GM18868 (cell line): Measurements from ENCODE around the gene AKT3.

Experiments
- ATAC-seq: cut with Tn5 transposase; IDR thresholded peaks from one replicate; pipeline ENCODE4 v1.9.1; 2021; ENCODE audit warnings: mild to moderate bottlenecking, moderate library complexity; ENCODE audit not compliant: unreplicated experiment

Gene AKT3

DNA sequence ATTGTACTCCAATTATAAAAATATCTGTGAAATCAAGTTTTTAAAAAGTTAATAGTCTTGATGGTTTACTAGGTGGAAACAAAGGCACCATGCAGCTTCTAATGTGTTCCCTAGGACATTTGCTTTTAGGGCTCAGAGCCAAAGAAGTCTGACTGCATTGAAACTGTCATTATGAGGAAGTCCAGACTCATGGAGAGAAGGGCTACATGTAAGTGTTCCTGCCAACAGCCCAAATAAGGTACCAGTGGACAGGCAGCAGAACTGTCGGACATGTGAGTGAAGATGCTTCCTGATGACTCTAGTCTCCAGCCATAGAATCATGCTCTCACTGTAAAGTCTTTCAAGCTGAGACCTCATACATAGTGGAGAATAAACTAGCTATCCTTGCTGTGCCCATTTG lies 287.6 kb downstream of the AKT3 start:
- no peak for ATAC-seq

DNA sequence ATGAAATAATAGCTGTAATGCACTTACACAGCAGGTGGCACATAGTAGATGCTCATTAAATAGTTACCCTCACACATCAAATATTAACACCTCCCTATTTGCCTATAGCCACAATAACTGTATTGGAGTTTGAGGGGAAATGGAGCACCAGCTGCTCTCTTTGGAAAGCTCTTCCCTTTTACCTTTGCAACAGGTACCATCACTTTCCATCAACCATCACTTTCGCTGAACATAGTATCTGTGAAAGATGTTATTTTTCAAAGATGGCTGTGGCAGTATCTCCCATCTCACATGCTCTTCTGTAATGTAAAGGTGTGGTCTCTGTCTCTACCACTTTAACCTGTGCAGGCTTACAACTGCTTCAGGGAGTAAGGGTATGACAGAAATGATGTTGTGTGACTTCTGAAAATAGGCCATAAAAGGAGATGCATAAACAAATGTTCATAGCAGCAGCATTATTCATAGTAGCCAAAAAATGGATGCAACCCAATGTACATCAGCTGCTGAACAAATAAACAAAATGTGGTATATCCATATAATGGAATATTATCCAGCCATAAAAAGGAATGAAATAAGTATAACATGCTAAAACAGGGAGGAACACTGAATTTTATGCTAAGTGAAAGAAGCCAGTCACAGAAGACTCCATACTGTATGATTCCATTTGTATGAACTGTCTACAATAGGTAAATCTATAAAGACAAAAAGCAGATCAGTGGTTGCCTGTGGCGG lies 288.3 kb downstream of the AKT3 start:
- no peak for ATAC-seq

DNA sequence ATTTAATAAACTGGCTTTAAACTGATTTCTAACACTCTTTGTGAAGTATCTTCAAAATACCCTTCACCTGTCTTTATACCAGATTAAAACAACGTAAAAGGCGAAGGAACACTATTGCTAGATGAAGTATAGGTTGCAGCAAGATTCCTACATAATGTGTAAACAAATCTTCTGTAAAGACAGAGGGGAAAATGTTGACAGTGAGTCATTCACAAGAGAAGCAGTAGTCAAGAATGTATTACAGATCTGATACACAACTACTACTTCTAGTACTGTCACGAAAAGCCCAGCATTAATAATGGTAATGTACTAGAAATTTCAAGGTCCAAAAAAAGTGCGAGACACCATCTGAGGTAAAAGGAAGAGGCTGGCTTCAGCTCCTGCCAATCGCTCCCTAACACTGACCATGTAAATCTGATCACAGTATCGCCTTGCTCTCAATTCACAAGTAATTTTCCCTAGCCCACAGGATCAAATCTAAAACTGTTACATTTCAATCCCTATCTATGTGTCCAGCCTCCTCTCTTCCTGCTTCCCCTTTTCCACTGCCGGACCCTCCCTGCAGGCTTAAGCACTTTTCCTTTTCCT lies 290.4 kb downstream of the AKT3 start:
- ATAC-seq = no peak

DNA sequence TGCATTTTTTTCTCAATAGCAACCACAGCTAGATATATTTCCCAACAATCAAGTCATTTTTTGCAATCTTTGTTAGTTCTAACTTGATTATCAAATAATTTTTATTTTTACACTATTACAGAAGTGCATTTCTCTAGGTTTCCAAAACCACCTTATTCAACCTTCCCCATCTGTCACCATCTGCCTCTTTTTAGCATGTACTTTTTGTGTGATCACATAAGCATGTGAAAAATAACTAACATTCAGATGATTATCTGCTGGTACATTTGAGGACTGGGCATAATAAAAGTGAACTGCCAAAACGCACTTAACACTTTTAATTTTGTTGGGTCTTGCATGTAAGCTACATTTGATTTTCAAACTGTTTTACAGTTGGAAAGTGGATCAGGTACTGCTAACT lies 291.5 kb downstream of the AKT3 start:
- no peak for ATAC-seq

DNA sequence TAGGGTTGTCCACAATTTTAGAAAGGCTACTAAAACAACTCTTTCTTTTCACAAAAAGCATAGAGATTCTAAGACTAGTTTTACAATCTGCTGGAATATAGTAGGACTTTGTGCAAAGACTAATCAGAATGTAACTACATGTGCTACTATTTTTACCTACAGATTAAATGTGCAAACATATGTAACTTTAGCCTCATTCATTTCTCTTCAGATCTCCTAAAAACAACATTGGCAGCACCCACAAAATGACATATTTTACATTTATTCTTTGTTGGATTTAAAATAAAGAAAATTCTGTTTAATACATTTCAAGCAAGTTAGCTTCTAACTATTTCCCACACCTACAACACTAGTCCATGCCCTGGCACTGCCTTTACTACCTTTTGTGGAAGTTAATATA lies 292.2 kb downstream of the AKT3 start:
- ATAC-seq = no peak

DNA sequence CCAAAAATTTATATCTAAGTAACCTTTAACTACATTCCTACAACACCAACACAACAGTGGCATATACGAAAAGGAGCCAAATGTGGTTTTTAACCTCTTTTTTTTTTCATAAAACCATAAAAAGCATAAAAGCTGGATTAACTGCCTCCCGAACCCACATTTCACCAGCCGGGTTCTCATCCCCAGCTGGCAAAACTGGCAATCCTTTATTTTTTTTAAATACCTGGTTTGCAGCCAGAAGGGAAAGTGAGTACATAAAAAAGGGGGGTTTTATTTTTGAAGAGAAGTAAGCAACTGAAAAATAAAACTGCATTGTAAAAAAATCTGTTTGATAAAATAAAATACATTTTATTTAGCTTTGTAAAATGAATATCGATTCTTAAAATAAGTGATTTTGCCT lies 295.4 kb downstream of the AKT3 start:
- no peak for ATAC-seq

DNA sequence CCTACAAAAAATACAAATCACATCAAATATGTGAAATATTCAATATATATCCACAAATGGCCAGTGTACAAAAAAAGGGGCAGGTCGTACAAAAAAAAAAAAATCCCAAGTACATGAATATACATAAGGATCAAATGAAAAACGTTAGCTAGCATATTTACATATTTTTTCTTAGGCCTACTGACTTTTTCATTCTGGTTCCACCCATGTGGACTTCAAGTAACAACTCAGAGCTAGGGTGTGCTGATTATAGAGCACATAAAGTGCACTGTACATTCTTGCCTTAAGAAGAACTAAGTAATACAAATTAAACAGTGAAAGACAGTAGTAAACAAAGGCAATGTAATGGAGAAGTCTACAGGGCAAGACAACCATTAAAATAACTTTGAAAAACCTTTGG lies 297.0 kb downstream of the AKT3 start:
- no peak for ATAC-seq

- no peak for ATAC-seq
These were observed 299.8 kb downstream of the AKT3 start for GRCh38 chr1:243550276-243550675.

DNA sequence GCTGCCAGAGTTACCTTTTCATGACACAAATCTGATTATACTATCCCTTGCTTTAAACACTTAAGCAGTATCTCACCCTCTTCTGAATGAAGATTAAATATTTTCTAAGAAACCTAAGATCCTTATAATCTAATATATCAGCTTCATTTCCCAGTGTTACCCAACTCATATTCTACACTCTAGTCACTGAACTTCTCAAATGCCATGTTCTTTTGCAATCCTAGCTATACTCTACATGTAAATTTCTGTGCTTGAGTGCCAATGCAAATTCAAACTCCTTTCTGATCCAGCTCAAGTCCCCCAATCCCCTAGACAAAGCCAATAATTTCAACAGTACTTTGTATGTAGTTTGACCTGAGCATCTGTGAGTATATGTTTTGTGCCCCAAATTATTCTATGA lies 300.3 kb downstream of the AKT3 start:
- ATAC-seq = no peak

DNA sequence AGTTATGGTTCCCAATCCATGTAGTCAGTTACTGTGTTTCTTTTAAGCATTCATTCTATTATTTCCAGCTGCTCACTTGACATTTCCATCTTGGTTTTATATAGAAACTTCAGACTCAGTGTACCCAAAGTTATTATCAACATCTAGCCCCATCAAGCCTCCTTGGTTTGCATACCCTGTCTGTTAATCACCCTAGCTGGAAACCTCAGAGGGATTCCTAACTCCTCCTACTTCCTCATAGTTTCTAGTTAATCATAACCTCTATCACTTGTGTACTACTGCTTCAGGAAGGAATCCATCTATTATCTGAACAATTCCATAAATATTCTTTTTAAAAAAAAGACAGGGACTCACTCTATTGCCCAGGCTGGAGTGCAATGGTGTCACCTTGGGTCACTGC lies 300.9 kb downstream of the AKT3 start:
- ATAC-seq = no peak

GRCh38 chr1:243548516-243548915 lies 301.5 kb downstream of the AKT3 start:
- ATAC-seq = no peak

GRCh38 chr1:243547891-243548290 lies 302.2 kb downstream of the AKT3 start:
- ATAC-seq = no peak

DNA sequence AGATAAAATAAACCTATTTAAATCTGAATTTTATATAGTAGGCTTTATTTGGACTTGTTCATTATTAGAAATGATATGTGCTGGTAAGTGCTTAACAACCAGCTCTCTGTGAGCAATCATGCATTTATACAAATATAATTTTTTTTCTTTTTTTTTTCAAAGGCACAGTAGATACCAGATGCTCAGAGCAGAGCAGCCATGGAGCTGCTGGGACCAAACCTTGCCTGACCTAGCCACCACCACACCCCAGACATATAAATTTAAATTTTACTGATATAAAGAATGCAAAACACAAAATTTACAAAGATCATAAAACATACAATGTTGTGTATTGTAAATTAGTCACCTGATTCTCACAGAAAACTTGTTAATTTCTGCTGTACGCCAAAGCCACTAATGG lies 303.6 kb downstream of the AKT3 start:
- no peak for ATAC-seq

- no peak for ATAC-seq
These were observed 306.5 kb downstream of the AKT3 start for GRCh38 chr1:243543501-243543900.

DNA sequence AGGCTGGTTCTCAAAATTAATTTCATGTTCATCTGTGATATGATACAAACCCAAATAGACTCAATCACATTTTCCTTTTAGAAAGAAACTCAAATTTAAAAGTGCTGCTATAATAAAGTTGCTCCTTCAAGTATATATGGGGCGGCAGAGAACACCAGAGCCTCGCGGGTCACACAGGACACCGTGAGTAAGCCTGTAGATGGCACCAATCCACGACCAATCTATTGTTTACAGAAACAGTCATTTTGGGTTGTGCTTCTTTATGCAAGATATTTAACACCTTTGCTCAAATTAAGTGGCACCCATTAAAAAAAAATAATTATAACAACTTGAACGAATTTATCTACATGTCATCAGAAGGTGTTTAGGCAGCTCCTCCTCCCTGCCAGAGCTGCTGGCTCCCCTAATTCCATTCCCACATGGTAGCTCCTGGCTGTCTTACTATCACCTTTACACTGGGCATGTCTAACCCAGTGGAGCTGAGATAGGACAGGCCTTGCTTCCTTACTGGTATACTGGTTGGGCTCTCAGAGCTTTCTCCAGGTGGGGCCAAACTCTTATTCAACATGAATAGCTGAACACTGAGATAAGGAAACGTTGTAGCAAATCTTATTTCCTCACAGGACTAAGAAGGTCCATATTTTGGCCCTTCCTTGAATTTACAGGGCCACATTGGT lies 307.2 kb downstream of the AKT3 start:
- ATAC-seq = no peak

DNA sequence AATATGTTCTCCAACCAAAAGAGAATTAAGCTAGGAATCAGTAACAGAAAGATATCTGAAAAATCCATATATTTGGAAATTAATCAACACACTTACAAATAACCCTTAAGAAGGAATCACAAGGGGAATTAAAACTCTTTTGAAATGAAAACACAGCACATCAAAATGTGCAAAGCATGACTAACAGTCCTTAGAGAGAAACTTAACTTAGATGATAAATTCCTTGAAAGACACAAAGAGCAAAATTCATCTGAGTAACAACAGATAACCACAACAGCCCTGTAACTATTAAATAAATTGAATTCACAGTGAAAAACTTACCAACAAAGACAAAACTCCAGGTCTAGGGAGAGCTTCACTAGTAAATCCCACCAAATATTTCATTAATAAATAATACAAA lies 310.4 kb downstream of the AKT3 start:
- no peak for ATAC-seq

- ATAC-seq = no peak
These were observed 315.0 kb downstream of the AKT3 start for GRCh38 chr1:243535014-243535413.

DNA sequence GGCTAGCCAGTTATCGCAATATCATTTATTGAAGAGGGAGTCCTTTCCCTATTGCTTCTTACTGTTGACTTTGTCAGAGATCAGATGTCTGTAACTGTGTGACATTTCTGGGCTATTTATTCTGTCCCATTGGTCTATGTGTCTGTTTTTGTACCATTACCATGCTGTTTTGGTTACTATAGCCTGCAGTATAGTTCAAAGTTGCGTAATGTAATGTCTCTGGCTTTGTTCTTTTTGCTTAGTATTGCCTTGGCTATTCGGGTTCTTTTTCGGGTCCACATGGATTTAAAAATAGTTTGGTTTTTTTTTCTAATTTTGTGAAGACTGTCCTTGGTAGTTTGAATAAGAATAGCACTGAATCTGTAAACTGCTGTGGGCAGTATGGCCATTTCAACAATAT lies 320.5 kb downstream of the AKT3 start:
- ATAC-seq = no peak

- no peak for ATAC-seq
These were observed 321.5 kb downstream of the AKT3 start for GRCh38 chr1:243528459-243529121.

DNA sequence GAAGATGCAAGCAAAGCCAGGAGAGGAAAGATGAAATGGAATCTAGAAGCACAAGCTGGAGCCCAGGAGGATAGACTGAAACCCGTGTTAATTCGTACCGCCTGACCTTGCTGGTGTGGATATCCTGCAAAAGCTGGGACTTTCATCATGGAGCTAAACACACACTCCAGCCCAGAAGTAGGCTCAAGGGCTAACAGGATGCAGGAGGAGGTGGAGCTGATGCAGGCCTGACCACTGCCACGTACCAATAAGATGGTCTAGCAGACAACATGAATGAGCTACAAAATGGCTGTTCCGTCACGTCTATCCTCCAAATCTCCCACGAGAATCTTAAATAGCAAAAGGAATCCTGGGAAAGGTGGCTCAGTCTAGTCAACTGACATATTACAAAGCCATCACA lies 323.9 kb downstream of the AKT3 start:
- ATAC-seq = no peak

DNA sequence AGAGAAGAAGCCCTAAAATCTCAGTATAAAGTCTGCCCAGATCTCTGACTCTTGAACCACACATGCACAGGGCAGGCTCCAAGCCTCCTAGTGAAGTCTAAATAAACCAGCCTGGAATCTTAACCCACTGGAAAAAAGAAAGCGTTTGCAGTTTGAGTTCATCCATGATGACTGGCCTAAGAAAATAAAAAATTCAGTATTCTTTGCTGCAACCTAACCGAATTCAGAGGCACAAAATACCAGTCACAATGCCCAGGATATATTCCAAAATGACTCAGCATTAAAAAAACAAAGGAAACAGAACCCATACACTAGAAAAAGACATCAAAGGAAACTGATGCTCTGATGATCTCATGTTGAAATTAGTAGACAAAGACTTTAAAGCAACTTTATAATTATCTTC lies 325.0 kb downstream of the AKT3 start:
- no peak for ATAC-seq

DNA sequence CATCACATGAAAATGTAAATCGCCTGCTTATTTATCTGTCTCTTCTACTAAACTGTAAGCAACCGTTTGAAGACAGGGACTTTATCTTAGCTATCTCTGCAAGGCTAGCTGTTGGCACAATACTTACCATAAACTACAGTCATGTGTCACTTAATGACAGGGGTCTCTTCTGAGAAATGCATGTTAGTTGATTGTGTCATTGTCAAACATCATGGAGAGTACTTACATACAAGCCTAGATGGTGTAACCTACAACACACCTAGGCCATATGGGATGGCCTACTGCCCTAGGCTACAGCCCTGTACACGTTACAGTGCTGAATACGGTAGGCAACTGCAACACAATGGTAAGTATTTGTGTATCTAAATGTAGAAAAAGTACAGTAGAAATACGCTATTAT lies 326.3 kb downstream of the AKT3 start:
- no peak for ATAC-seq
